Lower leg skin (tissue), 4 donors: ENCODE data around the gene WDR20. TPM values are rescaled to one million over a fixed set of nuclear protein-coding genes. Genes with fewer than 3 reads are reported as not detected.

Experiments
- DNase-seq, 2 donors: peaks; one replicate each; pipeline ENCODE4 v3.0.0-alpha.2; 2019; ENCODE audit warnings: low spot score in 2 of 2
- H3K4me3 ChIP-seq: fragments of 200-600 bp; sonication (generic); 2 replicates; pipeline ENCODE4 v1.5.1; 2017; ENCODE audit warnings: mild to moderate bottlenecking, low read depth; ENCODE audit not compliant: poor library complexity, severe bottlenecking
- CTCF ChIP-seq, 3 donors: fragments of 450-650 bp; IDR thresholded peaks; one replicate each; pipeline ENCODE4 v1.5.1; 2016; ENCODE audit warnings: antibody characterized with exemption in 3 of 3, mild to moderate bottlenecking in 3 of 3, moderate library complexity in 2 of 3
- POLR2A ChIP-seq, 2 donors: fragments of 450-650 bp; IDR thresholded peaks; one replicate each; pipeline ENCODE4 v1.6.1; 2016 to 2017; ENCODE audit warnings: antibody characterized with exemption in 2 of 2, mild to moderate bottlenecking in 1 of 2, moderate library complexity in 1 of 2
- WGBS, 2 donors: methylation state at CpG; one replicate each; pipeline ENCODE4 v1.1.5; 2018; 5-methylcytosine and 5-hydroxymethylcytosine counted together
- intact Hi-C: fragments of 100-400 bp; cut with DNase I; formaldehyde crosslinking; loops from one replicate; pipeline ENCODE4 v1.15.0; 2023; ENCODE audit warnings: low total_unique reads
- total RNA-seq, 4 donors: library from RNA; depleted of rRNA; stranded (reverse); fragments of >200 nt; gene quantifications; one replicate each; pipeline ENCODE4 v1.1.0, GENCODE V29; 2016

WDR20 gene
- total RNA-seq, 4 donors from 2014 or later = 33.7 to 50.8 (median 41.3) TPM

- WGBS, 2 donors = 88 to 90% methylated on average over 9 of the region's 9 CpGs
- intact Hi-C loops = loop anchor here (10.0 kb wide), 2 partner anchors 73 to 283 kb away; partner anchors contain the start of gene MOK
- no peak for TF ChIP-seq POLR2A (IDR thresholded peaks at IDR 0.05)
- TF ChIP-seq CTCF (IDR thresholded peaks at IDR 0.05) = no peak
- no peak overlapping the region for H3K4me3 ChIP-seq
- no peak for DNase-seq
These were observed 92.6 kb downstream of the WDR20 start for GRCh38 chr14:102232348-102232625.

- 88 to 92% methylated on average over 6 of the region's 6 CpGs for WGBS, 2 donors
- DNase-seq = no peak
- H3K4me3 ChIP-seq = no peak overlapping the region
- intact Hi-C loops = loop anchor here (10.0 kb wide), 2 partner anchors 72 to 282 kb away; partner anchors contain the start of gene MOK
- no peak for TF ChIP-seq CTCF (IDR thresholded peaks at IDR 0.05)
- TF ChIP-seq POLR2A (IDR thresholded peaks at IDR 0.05) = no peak
These were observed 93.4 kb downstream of the WDR20 start for GRCh38 chr14:102233081-102233480.

- DNase-seq = no peak
- H3K4me3 ChIP-seq = no peak overlapping the region
- WGBS, 2 donors = 71 to 76% methylated on average over 34 of the region's 34 CpGs
- TF ChIP-seq CTCF (IDR thresholded peaks at IDR 0.05) (no peak), POLR2A (IDR thresholded peaks at IDR 0.05) (no peak)
- intact Hi-C loops = loop anchor here (10.0 kb wide), 2 partner anchors 70 to 280 kb away; partner anchors contain the start of gene MOK
These were observed 94.9 kb downstream of the WDR20 start for GRCh38 chr14:102234331-102235264.

- no peak for TF ChIP-seq POLR2A (IDR thresholded peaks at IDR 0.05)
- peak in 1 of 3 donors; percentile 14 for TF ChIP-seq CTCF (IDR thresholded peaks at IDR 0.05)
- H3K4me3 ChIP-seq = no peak overlapping the region
- DNase-seq = peak; percentile 55 to 91
- 42 to 44% methylated on average over 19 of the region's 19 CpGs for WGBS, 2 donors
- intact Hi-C loops = loop anchor here (10.0 kb wide), 2 partner anchors 69 to 279 kb away; partner anchors contain the start of gene MOK
These were observed 95.7 kb downstream of the WDR20 start for GRCh38 chr14:102235275-102235897.

- H3K4me3 ChIP-seq = no peak overlapping the region
- no peak for TF ChIP-seq CTCF (IDR thresholded peaks at IDR 0.05)
- TF ChIP-seq POLR2A (IDR thresholded peaks at IDR 0.05) = no peak
- no peak for DNase-seq
- WGBS, 2 donors = 94 to 97% methylated on average over 12 of the region's 12 CpGs
- intact Hi-C loops = loop anchor here (10.0 kb wide), 2 partner anchors 69 to 279 kb away; partner anchors contain the start of gene MOK
These were observed 96.3 kb downstream of the WDR20 start for GRCh38 chr14:102236026-102236425.
